ENCODE measurements around the gene SASH1. TPM values are rescaled to one million over a fixed set of nuclear protein-coding genes. Genes with fewer than 3 reads are reported as not detected.
A peak's percentile ranks its signal among the peaks of the same experiment; 100 is the strongest.

SASH1 gene
- total RNA-seq, 1 experiment from 2014 or later: 33.2 TPM

- Histone ChIP-seq H4K5ac (ENCODE audit: insufficient read length, low read depth, low read length) (no peak overlapping the region), H3K27ac (ENCODE audit: insufficient read length, low read depth, low read length) (no peak overlapping the region), H3K23ac (ENCODE audit: insufficient read length, low read depth, low read length) (no peak overlapping the region), H2BK15ac (ENCODE audit: low read depth, low read length) (no peak overlapping the region), H4K20me1 (ENCODE audit: control insufficient read depth, insufficient read depth, insufficient read length) (no peaks in the 10 kb centered on the region), H3K14ac (ENCODE audit: insufficient read depth, low read length) (no peak overlapping the region), H3K79me2 (ENCODE audit: insufficient read depth, low read length) (no peaks in the 10 kb centered on the region), H3K18ac (ENCODE audit: insufficient read length, low read depth, low read length) (no peak overlapping the region), H3T11ph (ENCODE audit: low read length) (no peak overlapping the region), H2BK20ac (ENCODE audit: low read depth, low read length, poor library complexity, severe bottlenecking) (no peak overlapping the region), H3K9me3 (ENCODE audit: control insufficient read depth, low read depth, low read length) (no peaks in the 10 kb centered on the region), H3K4me2 (ENCODE audit: insufficient read depth, insufficient read length, low read length) (no peak overlapping the region), H3K4me1 (ENCODE audit: insufficient read depth, low read length) (peaks cover 2% of the 10 kb centered on the region; the same call in 1 of the 2 replicates), H4K91ac (ENCODE audit: insufficient read length, low read depth, low read length) (no peak overlapping the region), H3K56ac (ENCODE audit: insufficient read length, low read depth, low read length) (no peak overlapping the region), H2AFZ (ENCODE audit: low read length) (no peak overlapping the region), H2BK12ac (ENCODE audit: insufficient read length, low read depth, low read length) (no peak overlapping the region), H3K4ac (ENCODE audit: low read depth, low read length) (no peak overlapping the region), H2BK120ac (ENCODE audit: low read depth, low read length, poor library complexity, severe bottlenecking) (no peak overlapping the region), H2BK5ac (ENCODE audit: insufficient read length, low read length) (no peak overlapping the region), H3K79me1 (ENCODE audit: insufficient read depth, low read depth, low read length, poor library complexity, severe bottlenecking) (no peaks in the 10 kb centered on the region), H2AK5ac (ENCODE audit: insufficient read length, low read length) (no peak overlapping the region), H3K9ac (ENCODE audit: extremely low read depth, insufficient read length, low read length) (no peak overlapping the region), H3K23me2 (ENCODE audit: insufficient read length, low read depth, low read length, poor library complexity, severe bottlenecking) (no peaks in the 10 kb centered on the region), H3K27me3 (ENCODE audit: insufficient read depth, low read length) (no peaks in the 10 kb centered on the region), H4K8ac (replicated peaks; ENCODE audit: insufficient read length, low read depth, low read length) (no peak overlapping the region)
- DNase-seq: no peak
- Mint-ChIP-seq H3K27ac (peak overlapping the region in 2 of 3 experiments; percentile 18 to 75; a peak in 2 of 7 replicates), H3K4me3 (no peak overlapping the region), H3K36me3 (ENCODE audit: insufficient read depth in 1 of 3, low read depth in 3 of 3) (peaks cover 17 to 62% (median 49%) of the 10 kb centered on the region in 3 experiments), H3K4me1 (peaks cover 8 to 10% of the 10 kb centered on the region in 2 experiments), H3K9me3 (peaks cover 0 to 1% of the 10 kb centered on the region in 2 experiments; a peak in 1 of 5 replicates), H3K27me3 (ENCODE audit: low read depth) (no peaks in the 10 kb centered on the region)
- no CpG with 5 or more reads among the region's 22 CpGs for WGBS (ENCODE audit: extremely low coverage, insufficient read length, low lambda C conversion rate)
- no peak for TF ChIP-seq CTCF (conservative IDR thresholded peaks at IDR 0.05)
Observed at GRCh38 chr6:148548065-148548748, 205.6 kb downstream of the SASH1 start.
